SK-N-SH treated with all-trans-retinoic acid at 6 μM for 48 hours (cell line): ENCODE results near the gene RAN.

ENCODE experiments used
- ATAC-seq: fragments of 200-7000 bp; cut with Tn5 transposase; 3 replicates; pipeline ENCODE4 v1.9.1; 2020; ENCODE audit warnings: mild to moderate bottlenecking, moderate library complexity
- ARNTL ChIP-seq: fragments of 450-650 bp; formaldehyde crosslinking; IDR thresholded peaks from 2 replicates; pipeline ENCODE4 v1.5.0; 2020; ENCODE audit warnings: low read depth, mild to moderate bottlenecking, moderate library complexity, borderline replicate concordance
- BACH2 ChIP-seq: fragments of 250-450 bp; sonication (Bioruptor Pico); IDR thresholded peaks from 2 replicates; pipeline ENCODE4 v1.9.0; 2021; ENCODE audit warnings: mild to moderate bottlenecking, borderline replicate concordance
- ESRRG ChIP-seq: fragments of 250-450 bp; sonication (Bioruptor Pico); IDR thresholded peaks from 2 replicates; pipeline ENCODE4 v1.6.1; 2021; ENCODE audit warnings: mild to moderate bottlenecking
- GLIS3 ChIP-seq: fragments of 250-450 bp; sonication (Bioruptor Pico); IDR thresholded peaks from 2 replicates; pipeline ENCODE4 v1.5.0; 2020; ENCODE audit warnings: mild to moderate bottlenecking, moderate library complexity
- ISL1 ChIP-seq: fragments of 250-450 bp; sonication (Bioruptor Pico); IDR thresholded peaks from 2 replicates; pipeline ENCODE4 v2.1.2; 2022; ENCODE audit warnings: mild to moderate bottlenecking, moderate library complexity
- OSR1 ChIP-seq: fragments of 250-450 bp; sonication (Bioruptor Pico); IDR thresholded peaks from 2 replicates; pipeline ENCODE4 v1.8.0; 2022; ENCODE audit warnings: moderate library complexity, mild to moderate bottlenecking, inconsistent platforms
- PATZ1 ChIP-seq: fragments of 250-450 bp; sonication (Bioruptor Pico); IDR thresholded peaks from 2 replicates; pipeline ENCODE4 v1.8.0; 2020; ENCODE audit warnings: mild to moderate bottlenecking, moderate library complexity, borderline replicate concordance
- POU6F1 ChIP-seq: fragments of 250-450 bp; sonication (Bioruptor Pico); IDR thresholded peaks from 2 replicates; pipeline ENCODE4 v1.8.0; 2021; ENCODE audit warnings: low read depth, mild to moderate bottlenecking, moderate library complexity, borderline replicate concordance
- RARB ChIP-seq: fragments of 250-450 bp; sonication (Bioruptor Pico); IDR thresholded peaks from 2 replicates; pipeline ENCODE4 v1.8.0; 2021; ENCODE audit warnings: mild to moderate bottlenecking, moderate library complexity
- SNAI2 ChIP-seq: fragments of 250-450 bp; sonication (Bioruptor Pico); IDR thresholded peaks from 2 replicates; pipeline ENCODE4 v1.5.0; 2020; ENCODE audit warnings: mild to moderate bottlenecking, moderate library complexity
- TCF4 ChIP-seq: fragments of 250-450 bp; sonication (Bioruptor Pico); IDR thresholded peaks from 2 replicates; pipeline ENCODE4 v1.8.0; 2021; ENCODE audit warnings: mild to moderate bottlenecking, moderate library complexity, borderline replicate concordance
- ZC3H10 ChIP-seq: fragments of 250-450 bp; sonication (Bioruptor Pico); IDR thresholded peaks from 2 replicates; pipeline ENCODE4 v1.5.1; 2021; ENCODE audit warnings: mild to moderate bottlenecking, moderate library complexity
- ZNF565 ChIP-seq: fragments of 450-650 bp; formaldehyde crosslinking; conservative IDR thresholded peaks from 2 replicates; pipeline ENCODE4 v1.5.0; 2020; ENCODE audit warnings: low read depth, mild to moderate bottlenecking, moderate library complexity
- ZNF70 ChIP-seq: fragments of 450-650 bp; formaldehyde crosslinking; IDR thresholded peaks from 2 replicates; pipeline ENCODE4 v1.5.0; 2020; ENCODE audit warnings: mild to moderate bottlenecking, moderate library complexity
- ZNF8 ChIP-seq: fragments of 450-650 bp; formaldehyde crosslinking; IDR thresholded peaks from 2 replicates; pipeline ENCODE4 v1.5.0; 2020; ENCODE audit warnings: mild to moderate bottlenecking, moderate library complexity
- TF ChIP-seq, protein P1 (sequence below): fragments of 250-450 bp; sonication (Bioruptor Pico); IDR thresholded peaks from 2 replicates; pipeline ENCODE4 v1.5.1; 2021; ENCODE audit warnings: mild to moderate bottlenecking, moderate library complexity
- TF ChIP-seq, protein P2 (sequence below): fragments of 250-450 bp; sonication (Bioruptor Pico); IDR thresholded peaks from 2 replicates; pipeline ENCODE4 v1.5.0; 2020; ENCODE audit warnings: mild to moderate bottlenecking, moderate library complexity
- TF ChIP-seq, protein P3 (sequence below): fragments of 250-450 bp; sonication (Bioruptor Pico); IDR thresholded peaks from 2 replicates; pipeline ENCODE4 v1.5.1; 2020; ENCODE audit warnings: low read depth, mild to moderate bottlenecking, moderate library complexity

RAN gene

DNA sequence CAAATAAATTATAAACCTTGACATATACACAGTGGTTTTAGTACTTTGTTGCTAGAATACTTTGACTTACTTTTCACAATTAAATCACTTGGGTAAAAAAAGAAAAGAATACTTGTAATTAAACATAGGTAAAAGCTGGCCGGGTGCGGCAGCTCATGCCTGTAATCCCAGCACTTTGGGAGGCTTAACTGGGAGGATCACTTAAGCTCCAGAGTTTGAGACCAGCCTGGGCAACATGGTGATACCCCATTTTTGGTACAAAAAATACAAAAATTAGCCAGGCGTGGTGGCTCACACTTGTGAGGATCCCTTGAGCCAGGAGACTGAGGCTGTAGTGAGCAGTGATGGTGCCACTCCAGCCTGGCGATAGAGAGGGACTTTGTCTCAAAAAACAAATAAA is 40.6 kb upstream of the RAN start (continued):
- no peak for TF ChIP-seq PATZ1
- no peak for TF ChIP-seq ZNF8 (CRISPR knock-in tag)
- TF ChIP-seq TCF4 (CRISPR knock-in tag), result no peak

- TF ChIP-seq SNAI2 (CRISPR knock-in tag) (no peak), ARNTL (CRISPR knock-in tag) (no peak), ZC3H10 (no peak), BACH2 (no peak), TCF4 (CRISPR knock-in tag) (no peak), ISL1 (CRISPR knock-in tag) (no peak), POU6F1 (no peak), ESRRG (no peak), GLIS3 (CRISPR knock-in tag) (no peak), PATZ1 (no peak), OSR1 (CRISPR knock-in tag) (no peak), RARB (CRISPR knock-in tag) (no peak), ZNF565 (CRISPR knock-in tag) (no peak), ZNF70 (no peak)
- TF ChIP-seq, protein P1, sequence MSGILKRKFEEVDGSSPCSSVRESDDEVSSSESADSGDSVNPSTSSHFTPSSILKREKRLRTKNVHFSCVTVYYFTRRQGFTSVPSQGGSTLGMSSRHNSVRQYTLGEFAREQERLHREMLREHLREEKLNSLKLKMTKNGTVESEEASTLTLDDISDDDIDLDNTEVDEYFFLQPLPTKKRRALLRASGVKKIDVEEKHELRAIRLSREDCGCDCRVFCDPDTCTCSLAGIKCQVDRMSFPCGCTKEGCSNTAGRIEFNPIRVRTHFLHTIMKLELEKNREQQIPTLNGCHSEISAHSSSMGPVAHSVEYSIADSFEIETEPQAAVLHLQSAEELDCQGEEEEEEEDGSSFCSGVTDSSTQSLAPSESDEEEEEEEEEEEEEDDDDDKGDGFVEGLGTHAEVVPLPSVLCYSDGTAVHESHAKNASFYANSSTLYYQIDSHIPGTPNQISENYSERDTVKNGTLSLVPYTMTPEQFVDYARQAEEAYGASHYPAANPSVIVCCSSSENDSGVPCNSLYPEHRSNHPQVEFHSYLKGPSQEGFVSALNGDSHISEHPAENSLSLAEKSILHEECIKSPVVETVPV (CRISPR knock-in tag), result no peak
- TF ChIP-seq, protein P2, sequence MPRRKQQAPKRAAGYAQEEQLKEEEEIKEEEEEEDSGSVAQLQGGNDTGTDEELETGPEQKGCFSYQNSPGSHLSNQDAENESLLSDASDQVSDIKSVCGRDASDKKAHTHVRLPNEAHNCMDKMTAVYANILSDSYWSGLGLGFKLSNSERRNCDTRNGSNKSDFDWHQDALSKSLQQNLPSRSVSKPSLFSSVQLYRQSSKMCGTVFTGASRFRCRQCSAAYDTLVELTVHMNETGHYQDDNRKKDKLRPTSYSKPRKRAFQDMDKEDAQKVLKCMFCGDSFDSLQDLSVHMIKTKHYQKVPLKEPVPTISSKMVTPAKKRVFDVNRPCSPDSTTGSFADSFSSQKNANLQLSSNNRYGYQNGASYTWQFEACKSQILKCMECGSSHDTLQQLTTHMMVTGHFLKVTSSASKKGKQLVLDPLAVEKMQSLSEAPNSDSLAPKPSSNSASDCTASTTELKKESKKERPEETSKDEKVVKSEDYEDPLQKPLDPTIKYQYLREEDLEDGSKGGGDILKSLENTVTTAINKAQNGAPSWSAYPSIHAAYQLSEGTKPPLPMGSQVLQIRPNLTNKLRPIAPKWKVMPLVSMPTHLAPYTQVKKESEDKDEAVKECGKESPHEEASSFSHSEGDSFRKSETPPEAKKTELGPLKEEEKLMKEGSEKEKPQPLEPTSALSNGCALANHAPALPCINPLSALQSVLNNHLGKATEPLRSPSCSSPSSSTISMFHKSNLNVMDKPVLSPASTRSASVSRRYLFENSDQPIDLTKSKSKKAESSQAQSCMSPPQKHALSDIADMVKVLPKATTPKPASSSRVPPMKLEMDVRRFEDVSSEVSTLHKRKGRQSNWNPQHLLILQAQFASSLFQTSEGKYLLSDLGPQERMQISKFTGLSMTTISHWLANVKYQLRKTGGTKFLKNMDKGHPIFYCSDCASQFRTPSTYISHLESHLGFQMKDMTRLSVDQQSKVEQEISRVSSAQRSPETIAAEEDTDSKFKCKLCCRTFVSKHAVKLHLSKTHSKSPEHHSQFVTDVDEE (CRISPR knock-in tag), result no peak
- TF ChIP-seq, protein P3, sequence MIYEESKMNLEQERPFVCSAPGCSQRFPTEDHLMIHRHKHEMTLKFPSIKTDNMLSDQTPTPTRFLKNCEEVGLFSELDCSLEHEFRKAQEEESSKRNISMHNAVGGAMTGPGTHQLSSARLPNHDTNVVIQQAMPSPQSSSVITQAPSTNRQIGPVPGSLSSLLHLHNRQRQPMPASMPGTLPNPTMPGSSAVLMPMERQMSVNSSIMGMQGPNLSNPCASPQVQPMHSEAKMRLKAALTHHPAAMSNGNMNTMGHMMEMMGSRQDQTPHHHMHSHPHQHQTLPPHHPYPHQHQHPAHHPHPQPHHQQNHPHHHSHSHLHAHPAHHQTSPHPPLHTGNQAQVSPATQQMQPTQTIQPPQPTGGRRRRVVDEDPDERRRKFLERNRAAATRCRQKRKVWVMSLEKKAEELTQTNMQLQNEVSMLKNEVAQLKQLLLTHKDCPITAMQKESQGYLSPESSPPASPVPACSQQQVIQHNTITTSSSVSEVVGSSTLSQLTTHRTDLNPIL, result no peak
- ATAC-seq, result no peak
Observed at GRCh38 chr12:130831876-130832405, 39.9 kb upstream of the RAN start.

DNA sequence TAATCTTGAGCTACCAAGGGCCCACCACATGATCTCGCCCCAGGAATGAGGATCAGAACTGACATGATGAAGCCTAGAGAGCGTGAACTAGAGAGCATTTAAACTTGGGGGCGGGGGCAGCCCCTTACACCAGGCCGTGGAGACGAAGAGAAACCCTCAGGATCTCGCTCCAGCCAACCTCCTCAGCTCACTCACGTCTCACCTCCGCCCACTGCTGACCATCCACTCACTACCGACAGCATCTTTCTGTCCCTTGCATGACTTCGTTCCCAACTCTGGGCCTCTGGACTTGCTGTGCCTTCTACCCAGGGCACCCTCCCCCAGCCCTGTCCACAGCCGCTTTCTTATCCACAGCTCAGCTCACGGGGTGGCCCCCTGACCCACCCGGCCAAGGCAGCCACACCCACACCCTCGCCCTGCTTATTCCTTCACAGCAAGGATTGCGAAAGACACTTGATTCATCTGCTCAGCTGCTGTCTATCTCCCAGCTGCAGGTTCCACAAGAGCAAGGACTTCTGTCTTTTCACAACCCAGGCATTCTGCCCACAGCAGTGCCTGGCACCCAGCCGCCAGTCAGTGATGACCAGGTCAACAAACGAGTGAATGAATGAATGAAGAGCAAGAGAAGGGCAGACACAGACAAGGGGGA is 39.2 kb upstream of the RAN start:
- no peak for TF ChIP-seq POU6F1
- TF ChIP-seq ISL1 (CRISPR knock-in tag), result no peak
- no peak for TF ChIP-seq ZNF70
- ATAC-seq, result no peak
